ENCODE data around the gene MYOF. TPM values are rescaled to one million over a fixed set of nuclear protein-coding genes. Genes with fewer than 3 reads are reported as not detected.
A peak's percentile ranks its signal among the peaks of the same experiment; 100 is the strongest.
"Not testable (repeated sequence)": the region's sequence is repeated elsewhere in the genome, so short reads cannot be mapped to it uniquely, and the experiment has no call there.

The MYOF gene
- total RNA-seq, 4 donors from 2014 or later: 44.6 to 113 (median 74.5) TPM

GRCh38 chr10:93447019-93447418, 35.1 kb downstream of the MYOF start:
- no peak for TF ChIP-seq CTCF (IDR thresholded peaks at IDR 0.05)
- no peak for ATAC-seq (ENCODE audit: low FRiP score)
- no peak for DNase-seq (ENCODE audit: low spot score)

GRCh38 chr10:93445978-93446720, 36.0 kb downstream of the MYOF start:
- no peak for ATAC-seq (ENCODE audit: low FRiP score)
- TF ChIP-seq CTCF (IDR thresholded peaks at IDR 0.05): no peak
- DNase-seq (ENCODE audit: low spot score): no peak

GRCh38 chr10:93445097-93445960, 36.8 kb downstream of the MYOF start:
- ATAC-seq (ENCODE audit: low FRiP score) (peak; percentile 93), DNase-seq (ENCODE audit: low spot score) (peak; percentile 86)
- no peak for TF ChIP-seq CTCF (IDR thresholded peaks at IDR 0.05)

- DNase-seq (ENCODE audit: low spot score) (no peak), ATAC-seq (ENCODE audit: low FRiP score) (no peak)
- TF ChIP-seq CTCF (IDR thresholded peaks at IDR 0.05): no peak
Observed at GRCh38 chr10:93443481-93443880, 38.7 kb downstream of the MYOF start.

- not testable (repeated sequence) for DNase-seq (ENCODE audit: low spot score)
Observed at GRCh38 chr10:93442721-93443120, 39.4 kb downstream of the MYOF start.

GRCh38 chr10:93440591-93441091, 41.5 kb downstream of the MYOF start:
- no peak for TF ChIP-seq CTCF (IDR thresholded peaks at IDR 0.05)
- no peak for ATAC-seq (ENCODE audit: low FRiP score)
- no peak for DNase-seq (ENCODE audit: low spot score)

More at GRCh38 chr10:93442721-93443120, 39.4 kb downstream of the MYOF start:
- ATAC-seq (ENCODE audit: low FRiP score): not testable (repeated sequence)

GRCh38 chr10:93438613-93439253, 43.4 kb downstream of the MYOF start:
- peak; percentile 1 for ATAC-seq (ENCODE audit: low FRiP score)
- no peak for DNase-seq (ENCODE audit: low spot score)
- no peak for TF ChIP-seq CTCF (IDR thresholded peaks at IDR 0.05)
